Spleen (tissue), 11 donors: ENCODE results near the gene SCIMP. TPM values are rescaled to one million over a fixed set of nuclear protein-coding genes. Genes with fewer than 3 reads are reported as not detected.
A peak's percentile ranks its signal among the peaks of the same experiment; 100 is the strongest.

Source experiments
- DNase-seq: peaks from one replicate; pipeline ENCODE4 v3.0.0-alpha.2; 2020
- H3K27ac ChIP-seq, 8 donors: fragments of 200-600 bp; sonication (generic) in 7 of 8; 1 replicate in 4 of 8; 2 replicates in 4 of 8; pipeline versions ENCODE4 v1.5.0 to v1.8.0; 2016 to 2021; ENCODE audit warnings: inconsistent platforms in 4 of 8, mild to moderate bottlenecking in 4 of 8, moderate library complexity in 1 of 8
- H3K27me3 ChIP-seq, 7 donors: fragments of 200-600 bp; sonication (generic) in 6 of 7; replicated peaks in 1 of 7; 1 replicate in 4 of 7; 2 replicates in 3 of 7; pipeline versions ENCODE4 v1.5.0 to v1.8.0; 2016 to 2021; ENCODE audit warnings: inconsistent platforms in 3 of 7, mild to moderate bottlenecking in 1 of 7
- H3K36me3 ChIP-seq, 6 donors: fragments of 200-600 bp; sonication (generic) in 5 of 6; 1 replicate in 4 of 6; 2 replicates in 2 of 6; pipeline versions ENCODE4 v1.5.0 to v1.8.0; 2016 to 2021; ENCODE audit warnings: inconsistent platforms in 2 of 6
- H3K4me1 ChIP-seq, 6 donors: fragments of 200-600 bp; sonication (generic) in 5 of 6; 1 replicate in 3 of 6; 2 replicates in 3 of 6; pipeline versions ENCODE4 v1.5.0 to v1.8.0; 2016 to 2021; ENCODE audit warnings: inconsistent platforms in 3 of 6
- H3K4me3 ChIP-seq, 8 donors: fragments of 200-600 bp; sonication (generic) in 7 of 8; 1 replicate in 4 of 8; 2 replicates in 4 of 8; pipeline versions ENCODE4 v1.5.0 to v1.8.0; 2016 to 2021; ENCODE audit warnings: inconsistent platforms in 4 of 8, mild to moderate bottlenecking in 4 of 8, moderate library complexity in 2 of 8
- H3K9me3 ChIP-seq, 8 donors: fragments of 200-600 bp; sonication (generic) in 7 of 8; 1 replicate in 4 of 8; 2 replicates in 4 of 8; pipeline versions ENCODE4 v1.5.0 to v1.8.0; 2016 to 2021; ENCODE audit warnings: inconsistent platforms in 4 of 8
- CTCF ChIP-seq, 11 experiments: fragments of 200-600 bp in 7 of 11; fragments of 450-650 bp in 4 of 11; sonication (generic) in 4 of 11; IDR thresholded peaks in 8 of 11; conservative IDR thresholded peaks in 3 of 11; 1 replicate in 7 of 11; 2 replicates in 4 of 11; pipeline versions ENCODE4 v1.4.0 to v1.8.0; 2016 to 2021; ENCODE audit warnings: antibody characterized with exemption in 11 of 11, inconsistent platforms in 4 of 11, mild to moderate bottlenecking in 1 of 11
- POLR2A ChIP-seq, 3 donors: fragments of 450-650 bp; IDR thresholded peaks; one replicate each; pipeline ENCODE4 v1.5.1; 2017; ENCODE audit warnings: antibody characterized with exemption in 3 of 3, mild to moderate bottlenecking in 1 of 3
- POLR2AphosphoS5 ChIP-seq, 3 donors: sonication (generic); formaldehyde crosslinking; IDR thresholded peaks; one replicate each; pipeline ENCODE4 v1.5.1; 2017; ENCODE audit warnings: antibody characterized with exemption in 3 of 3
- WGBS, 5 donors: extraction: QIAGEN DNeasy Blood & Tissue Kit in 3 of 5; methylation state at CpG; one replicate each; pipeline versions ENCODE4 v1.1.5 to v1.1.7; 2013 to 2018; 5-methylcytosine and 5-hydroxymethylcytosine counted together
- intact Hi-C: fragments of 100-400 bp; cut with DNase I; formaldehyde crosslinking; loops from one replicate; pipeline ENCODE4 v1.15.0; 2023; ENCODE audit warnings: low total_unique reads
- polyA plus RNA-seq, 3 donors: library from polyadenylated mRNA; stranded (reverse); fragments of 200-250 nt; gene quantifications; one replicate each; pipeline ENCODE4 v1.2.1, GENCODE V29; 2013
- total RNA-seq, 7 donors: library from RNA; depleted of rRNA in 3 of 7; stranded (reverse); fragments of >200 nt in 3 of 7; fragmentation: NEBNext Ultra II Directional in 4 of 7; extraction: Animal tissue kit (Norgen Biotek cat#: 25700) in 4 of 7; gene quantifications; one replicate each; pipeline versions ENCODE4 v1.1.0 to v1.2.1, GENCODE V29; 2016 to 2021
- donor health status: healthy with polysubstance abuse.
- donor health status: DM: no; HTN: no; CAD: no; lungs with moderate emphysema.
- donor health status: DM: no; HTN: no; CAD: no.
- donor health status: Bipolar disorder and iron deficiency.
- donor health status: healthy.
- donor health status: DM: no; HTN: no; CAD: no.
- donor health status: DM: yes; HTN: yes; CAD: no.

Gene SCIMP
- total and polyA plus RNA-seq, 10 donors, result 18.9 to 102 (median 77.5) TPM

- intact Hi-C loops, result loop anchor here (5.0 kb wide), 1 partner anchor 34 kb away; no protein-coding TSS in a partner anchor
- Histone ChIP-seq H3K4me3 (no peak overlapping the region), H3K36me3 (peaks cover 0 to 9% (median 0%) of the 10 kb centered on the region in 6 donors), H3K9me3 (peaks cover 0 to 4% (median 0%) of the 10 kb centered on the region in 8 donors), H3K4me1 (peaks cover 0 to 26% (median 7%) of the 10 kb centered on the region in 6 donors), H3K27ac (peak overlapping the region in 1 of 8 donors; percentile 86), H3K27me3 (no peaks in the 10 kb centered on the region)
- DNase-seq, result no peak
- 92 to 97% (median 95%) methylated on average over 8 to 14 of the region's 14 CpGs for WGBS, 5 donors
- TF ChIP-seq POLR2AphosphoS5 (IDR thresholded peaks at IDR 0.05) (peak in 1 of 3 donors; percentile 28), POLR2A (IDR thresholded peaks at IDR 0.05) (no peak), CTCF (IDR thresholded peaks at IDR 0.05 in 8 of 11, conservative IDR thresholded peaks at IDR 0.05 in 3 of 11) (no peak)
Observed at GRCh38 chr17:5203178-5203907, 31.3 kb downstream of the SCIMP start.

DNA sequence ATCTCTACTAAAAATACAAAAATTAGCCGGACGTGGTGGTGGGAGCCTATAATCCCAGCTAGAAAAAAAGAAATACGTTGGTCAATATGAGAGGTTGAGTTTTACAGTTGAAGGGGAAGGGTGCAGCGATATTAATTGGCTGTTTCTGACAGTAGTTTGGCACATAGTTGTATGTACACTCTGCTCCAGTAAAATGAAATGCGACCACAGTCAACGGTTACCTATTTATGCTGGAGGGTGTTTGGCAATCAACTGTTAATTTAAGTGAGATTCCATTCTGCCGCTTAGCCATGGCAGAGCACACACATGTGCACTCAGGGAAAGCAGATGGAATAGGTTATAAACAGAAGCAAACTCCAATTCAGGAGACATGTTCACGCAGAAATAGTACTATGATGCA lies 33.6 kb downstream of the SCIMP start:
- peaks cover 0 to 4% (median 0%) of the 10 kb centered on the region in 8 donors for H3K9me3 ChIP-seq
- H3K36me3 ChIP-seq, result peaks cover 0 to 9% (median 0%) of the 10 kb centered on the region in 6 donors
- TF ChIP-seq POLR2AphosphoS5 (IDR thresholded peaks at IDR 0.05), result no peak
- TF ChIP-seq POLR2A (IDR thresholded peaks at IDR 0.05), result no peak
- TF ChIP-seq CTCF (IDR thresholded peaks at IDR 0.05 in 8 of 11, conservative IDR thresholded peaks at IDR 0.05 in 3 of 11), result no peak
- peaks cover 0 to 44% (median 22%) of the 10 kb centered on the region in 6 donors for H3K4me1 ChIP-seq
- WGBS, 5 donors, result 86 to 94% (median 91%) methylated on average over 8 of the region's 8 CpGs
- no peak for DNase-seq
- no peak overlapping the region for H3K4me3 ChIP-seq
- no peaks in the 10 kb centered on the region for H3K27me3 ChIP-seq
- intact Hi-C loops, result loop anchor here (5.0 kb wide), 1 partner anchor 36 kb away; no protein-coding TSS in a partner anchor
- peak overlapping the region in 3 of 8 donors; percentile 67 to 86 (median 67) for H3K27ac ChIP-seq

GRCh38 chr17:5200360-5200759 lies 34.3 kb downstream of the SCIMP start:
- peak overlapping the region in 4 of 8 donors; percentile 20 to 86 (median 67) for H3K27ac ChIP-seq
- no peak for TF ChIP-seq POLR2A (IDR thresholded peaks at IDR 0.05)
- TF ChIP-seq POLR2AphosphoS5 (IDR thresholded peaks at IDR 0.05), result no peak
- TF ChIP-seq CTCF (IDR thresholded peaks at IDR 0.05 in 8 of 11, conservative IDR thresholded peaks at IDR 0.05 in 3 of 11), result no peak
- peaks cover 0 to 1% (median 0%) of the 10 kb centered on the region in 8 donors for H3K9me3 ChIP-seq
- intact Hi-C loops, result loop anchor here (5.0 kb wide), 1 partner anchor 37 kb away; no protein-coding TSS in a partner anchor
- WGBS, 5 donors, result 34 to 69% (median 54%) methylated on average over 2 of the region's 2 CpGs
- no peak for DNase-seq
- H3K4me3 ChIP-seq, result no peak overlapping the region
- peaks cover 0 to 44% (median 22%) of the 10 kb centered on the region in 6 donors for H3K4me1 ChIP-seq
- no peaks in the 10 kb centered on the region for H3K27me3 ChIP-seq
- peaks cover 0 to 9% (median 0%) of the 10 kb centered on the region in 6 donors for H3K36me3 ChIP-seq

DNA sequence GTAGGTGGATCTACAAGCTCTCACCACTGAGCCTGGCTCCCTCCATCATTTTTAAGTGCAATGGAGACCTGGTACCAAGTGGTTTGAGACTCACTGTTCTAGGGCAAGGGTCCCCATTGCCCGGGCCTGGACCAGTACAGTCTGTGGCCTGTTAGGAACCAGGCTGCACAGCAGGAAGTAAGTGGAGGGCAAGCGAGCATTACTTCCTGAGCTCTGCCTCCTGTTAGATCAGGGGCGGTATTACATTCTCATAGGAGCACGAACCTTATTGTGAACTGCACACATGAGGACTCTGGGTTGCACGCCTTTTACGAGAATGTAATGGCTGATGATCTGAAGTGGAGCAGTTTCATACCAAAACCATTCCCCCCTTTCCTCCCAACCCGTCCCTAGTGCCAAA lies 36.2 kb downstream of the SCIMP start:
- Histone ChIP-seq H3K36me3 (peaks cover 0 to 6% (median 0%) of the 10 kb centered on the region in 6 donors), H3K9me3 (no peaks in the 10 kb centered on the region), H3K4me1 (peaks cover 0 to 44% (median 22%) of the 10 kb centered on the region in 6 donors), H3K27me3 (no peaks in the 10 kb centered on the region), H3K4me3 (no peak overlapping the region), H3K27ac (peak overlapping the region in 6 of 8 donors; percentile 24 to 86 (median 64))
- no peak for TF ChIP-seq POLR2A (IDR thresholded peaks at IDR 0.05)
- peak in 2 of 11 experiments; percentile 12 to 24 for TF ChIP-seq CTCF (IDR thresholded peaks at IDR 0.05 in 8 of 11, conservative IDR thresholded peaks at IDR 0.05 in 3 of 11)
- peak in 2 of 3 donors; percentile 29 to 61 for TF ChIP-seq POLR2AphosphoS5 (IDR thresholded peaks at IDR 0.05)
- WGBS, 5 donors, result 44 to 64% (median 55%) methylated on average over 7 of the region's 7 CpGs
- DNase-seq, result no peak
- intact Hi-C loops, result no loop called here
